Tibial artery (tissue), 4 donors: Measurements from ENCODE around the gene SVOPL.
"Not testable (repeated sequence)": the region's sequence is repeated elsewhere in the genome, so short reads cannot be mapped to it uniquely, and the experiment has no call there.

ENCODE experiments used
- DNase-seq, 2 donors: peaks; one replicate each; pipeline ENCODE4 v3.0.0-alpha.2; 2019
- H3K27ac ChIP-seq, 2 donors: fragments of 200-600 bp; sonication (generic) in 1 of 2; 1 replicate in 1 of 2; 2 replicates in 1 of 2; pipeline ENCODE4 v1.5.1; 2018 to 2019; ENCODE audit warnings: mild to moderate bottlenecking in 1 of 2
- H3K27me3 ChIP-seq, 2 donors: fragments of 200-600 bp; sonication (generic) in 1 of 2; one replicate each; pipeline versions ENCODE4 v1.5.1 to v1.6.0; 2016 to 2019
- H3K36me3 ChIP-seq, 3 donors: fragments of 200-600 bp; sonication (generic) in 2 of 3; one replicate each; pipeline ENCODE4 v1.5.1; 2016 to 2019; ENCODE audit warnings: mild to moderate bottlenecking in 2 of 3
- H3K4me1 ChIP-seq, 4 donors: fragments of 200-600 bp; sonication (generic) in 2 of 4; 1 replicate in 3 of 4; 2 replicates in 1 of 4; pipeline ENCODE4 v1.5.1; 2016 to 2019
- H3K4me3 ChIP-seq, 2 donors: fragments of 200-600 bp; sonication (generic) in 1 of 2; 1 replicate in 1 of 2; 2 replicates in 1 of 2; pipeline ENCODE4 v1.5.1; 2018 to 2019; ENCODE audit warnings: mild to moderate bottlenecking in 2 of 2
- H3K9me3 ChIP-seq, 3 donors: fragments of 200-600 bp; sonication (generic) in 1 of 3; one replicate each; pipeline ENCODE4 v1.5.1; 2016 to 2019
- CTCF ChIP-seq, 2 experiments: fragments of 200-600 bp in 1 of 2; fragments of 450-650 bp in 1 of 2; IDR thresholded peaks; one replicate each; pipeline ENCODE4 v1.5.1; 2017 to 2019; ENCODE audit warnings: antibody characterized with exemption in 2 of 2, mild to moderate bottlenecking in 1 of 2, moderate library complexity in 1 of 2
- intact Hi-C: fragments of 100-400 bp; cut with DNase I; formaldehyde crosslinking; loops from one replicate; pipeline ENCODE4 v1.15.0; 2023; ENCODE audit warnings: low total_unique reads

SVOPL gene

GRCh38 chr7:138745189-138745588 lies 44.0 kb upstream of the SVOPL start:
- TF ChIP-seq CTCF (IDR thresholded peaks at IDR 0.05), result no peak
- Histone ChIP-seq H3K27me3 (no peaks in the 10 kb centered on the region), H3K27ac (no peak overlapping the region), H3K9me3 (no peaks in the 10 kb centered on the region), H3K36me3 (no peaks in the 10 kb centered on the region), H3K4me3 (no peak overlapping the region), H3K4me1 (no peaks in the 10 kb centered on the region)
- intact Hi-C loops, result no loop called here
- DNase-seq, result no peak

GRCh38 chr7:138741453-138741735 lies 40.2 kb upstream of the SVOPL start:
- H3K27ac ChIP-seq, result no peak overlapping the region
- no peaks in the 10 kb centered on the region for H3K4me1 ChIP-seq
- no peak for TF ChIP-seq CTCF (IDR thresholded peaks at IDR 0.05)
- H3K36me3 ChIP-seq, result no peaks in the 10 kb centered on the region
- no peaks in the 10 kb centered on the region for H3K27me3 ChIP-seq
- DNase-seq, result no peak
- no peaks in the 10 kb centered on the region for H3K9me3 ChIP-seq
- no peak overlapping the region for H3K4me3 ChIP-seq
- intact Hi-C loops, result no loop called here

GRCh38 chr7:138739859-138740258 lies 38.7 kb upstream of the SVOPL start:
- no peaks in the 10 kb centered on the region for H3K27me3 ChIP-seq
- H3K4me1 ChIP-seq, result no peaks in the 10 kb centered on the region
- intact Hi-C loops, result no loop called here
- no peak for TF ChIP-seq CTCF (IDR thresholded peaks at IDR 0.05)
- no peak overlapping the region for H3K27ac ChIP-seq
- no peaks in the 10 kb centered on the region for H3K36me3 ChIP-seq
- no peaks in the 10 kb centered on the region for H3K9me3 ChIP-seq
- no peak for DNase-seq
- H3K4me3 ChIP-seq, result no peak overlapping the region

- no peaks in the 10 kb centered on the region for H3K9me3 ChIP-seq
- H3K4me3 ChIP-seq, result no peak overlapping the region
- H3K27ac ChIP-seq, result no peak overlapping the region
- H3K27me3 ChIP-seq, result no peaks in the 10 kb centered on the region
- peak; percentile 76 to 82 for DNase-seq
- peak; percentile 65 to 76 for TF ChIP-seq CTCF (IDR thresholded peaks at IDR 0.05)
- intact Hi-C loops, result no loop called here
- no peaks in the 10 kb centered on the region for H3K36me3 ChIP-seq
- no peaks in the 10 kb centered on the region for H3K4me1 ChIP-seq
These were observed 37.6 kb upstream of the SVOPL start for GRCh38 chr7:138738551-138739335.

- DNase-seq, result no peak
- no peak for TF ChIP-seq CTCF (IDR thresholded peaks at IDR 0.05)
- intact Hi-C loops, result no loop called here
- no peaks in the 10 kb centered on the region for H3K9me3 ChIP-seq
- no peaks in the 10 kb centered on the region for H3K36me3 ChIP-seq
- no peak overlapping the region for H3K4me3 ChIP-seq
- H3K27me3 ChIP-seq, result no peaks in the 10 kb centered on the region
- H3K4me1 ChIP-seq, result no peaks in the 10 kb centered on the region
- no peak overlapping the region for H3K27ac ChIP-seq
These were observed 37.0 kb upstream of the SVOPL start for GRCh38 chr7:138738114-138738513.

GRCh38 chr7:138735399-138735798 lies 34.2 kb upstream of the SVOPL start:
- Histone ChIP-seq H3K36me3 (no peaks in the 10 kb centered on the region), H3K27me3 (no peaks in the 10 kb centered on the region), H3K4me1 (no peaks in the 10 kb centered on the region), H3K9me3 (no peaks in the 10 kb centered on the region), H3K4me3 (no peak overlapping the region), H3K27ac (no peak overlapping the region)
- DNase-seq, result no peak
- intact Hi-C loops, result no loop called here
- TF ChIP-seq CTCF (IDR thresholded peaks at IDR 0.05), result no peak

- H3K4me1 ChIP-seq, H3K27me3 ChIP-seq, H3K9me3 ChIP-seq, H3K4me3 ChIP-seq, H3K36me3 ChIP-seq, DNase-seq, H3K27ac ChIP-seq, intact Hi-C loops: not testable (repeated sequence)
These were observed 30.6 kb upstream of the SVOPL start for GRCh38 chr7:138731733-138732132.
